ENCODE results near the gene TMCC3.

Gene TMCC3

GRCh38 chr12:94678849-94679248, 28.5 kb upstream of the TMCC3 start:
- Histone ChIP-seq H3K36me3 (replicated peaks; ENCODE audit: insufficient read depth, low read length) (no peaks in the 10 kb centered on the region), H3K9me3 (replicated peaks; ENCODE audit: insufficient read depth, low read length) (no peaks in the 10 kb centered on the region), H4K20me1 (ENCODE audit: insufficient read depth, low read length) (no peaks in the 10 kb centered on the region), H3K9ac (ENCODE audit: low read length) (no peak overlapping the region), H3K27ac (ENCODE audit: low read length) (no peak overlapping the region), H3F3A (ENCODE audit: insufficient read depth, low read length) (peaks cover 4% of the 10 kb centered on the region; the same call in 1 of the 2 replicates), H3K4me1 (ENCODE audit: low read length) (peaks cover 5% of the 10 kb centered on the region; the same call in 1 of the 2 replicates), H2AFZ (ENCODE audit: low read length) (no peak overlapping the region), H3K4me2 (ENCODE audit: low read depth, low read length) (no peak overlapping the region), H3K79me2 (ENCODE audit: low read length) (no peaks in the 10 kb centered on the region), H3K9me2 (replicated peaks; ENCODE audit: insufficient read depth, low read length) (no peaks in the 10 kb centered on the region), H3K27me3 (replicated peaks; ENCODE audit: insufficient read depth, low read length) (no peaks in the 10 kb centered on the region), H3K4me3 (ENCODE audit: low read length) (no peak overlapping the region)
- TF ChIP-seq EZH2phosphoT487 (IDR thresholded peaks at IDR 0.05; ENCODE audit: low read length) (no peak), EZH2 (optimal IDR thresholded peaks at IDR 0.05; ENCODE audit: low read depth, low read length) (no peak), CTCF (IDR thresholded peaks at IDR 0.05; ENCODE audit: low read length) (no peak)
- no peak for DNase-seq

- TF ChIP-seq EZH2 (optimal IDR thresholded peaks at IDR 0.05; ENCODE audit: low read depth, low read length), result no peak
- TF ChIP-seq EZH2phosphoT487 (IDR thresholded peaks at IDR 0.05; ENCODE audit: low read length), result no peak
- TF ChIP-seq CTCF (IDR thresholded peaks at IDR 0.05; ENCODE audit: low read length), result no peak
- H3K4me3 ChIP-seq (ENCODE audit: low read length), result no peak overlapping the region
- H3K4me2 ChIP-seq (ENCODE audit: low read depth, low read length), result no peak overlapping the region
- H3K27me3 ChIP-seq (replicated peaks; ENCODE audit: insufficient read depth, low read length), result no peaks in the 10 kb centered on the region
- H3K9me3 ChIP-seq (replicated peaks; ENCODE audit: insufficient read depth, low read length), result no peaks in the 10 kb centered on the region
- no peak for DNase-seq
- H3K36me3 ChIP-seq (replicated peaks; ENCODE audit: insufficient read depth, low read length), result no peaks in the 10 kb centered on the region
- no peak overlapping the region for H3K9ac ChIP-seq (ENCODE audit: low read length)
- peaks cover 5% of the 10 kb centered on the region; the same call in 1 of the 2 replicates for H3K4me1 ChIP-seq (ENCODE audit: low read length)
- H3K9me2 ChIP-seq (replicated peaks; ENCODE audit: insufficient read depth, low read length), result no peaks in the 10 kb centered on the region
- peaks cover 4% of the 10 kb centered on the region; the same call in 1 of the 2 replicates for H3F3A ChIP-seq (ENCODE audit: insufficient read depth, low read length)
- no peak overlapping the region for H3K27ac ChIP-seq (ENCODE audit: low read length)
- H2AFZ ChIP-seq (ENCODE audit: low read length), result no peak overlapping the region
- H3K79me2 ChIP-seq (ENCODE audit: low read length), result no peaks in the 10 kb centered on the region
- H4K20me1 ChIP-seq (ENCODE audit: insufficient read depth, low read length), result no peaks in the 10 kb centered on the region
Observed at GRCh38 chr12:94678379-94678778, 28.0 kb upstream of the TMCC3 start.

GRCh38 chr12:94677778-94678177, 27.4 kb upstream of the TMCC3 start:
- Histone ChIP-seq H3K27ac (ENCODE audit: low read length) (no peak overlapping the region), H3K9ac (ENCODE audit: low read length) (no peak overlapping the region), H3K9me3 (replicated peaks; ENCODE audit: insufficient read depth, low read length) (no peaks in the 10 kb centered on the region), H3K4me3 (ENCODE audit: low read length) (no peak overlapping the region), H3K79me2 (ENCODE audit: low read length) (no peaks in the 10 kb centered on the region), H3K36me3 (replicated peaks; ENCODE audit: insufficient read depth, low read length) (no peaks in the 10 kb centered on the region), H3K9me2 (replicated peaks; ENCODE audit: insufficient read depth, low read length) (no peaks in the 10 kb centered on the region), H3F3A (ENCODE audit: insufficient read depth, low read length) (peaks cover 4% of the 10 kb centered on the region; the same call in 1 of the 2 replicates), H3K4me2 (ENCODE audit: low read depth, low read length) (no peak overlapping the region), H3K27me3 (replicated peaks; ENCODE audit: insufficient read depth, low read length) (no peaks in the 10 kb centered on the region), H3K4me1 (ENCODE audit: low read length) (peaks cover 5% of the 10 kb centered on the region; the same call in 1 of the 2 replicates), H2AFZ (ENCODE audit: low read length) (no peak overlapping the region), H4K20me1 (ENCODE audit: insufficient read depth, low read length) (no peaks in the 10 kb centered on the region)
- TF ChIP-seq EZH2phosphoT487 (IDR thresholded peaks at IDR 0.05; ENCODE audit: low read length), result no peak
- no peak for TF ChIP-seq EZH2 (optimal IDR thresholded peaks at IDR 0.05; ENCODE audit: low read depth, low read length)
- TF ChIP-seq CTCF (IDR thresholded peaks at IDR 0.05; ENCODE audit: low read length), result no peak
- peak; percentile 35 for DNase-seq

All from MM.1S (cell line).